AG09309 (cell line): Measurements from ENCODE around the gene TTC7B.

Experiments used
- DNase-seq: peaks from one replicate; pipeline ENCODE4 v3.0.0-alpha.2; 2010; ENCODE audit warnings: low read depth
- H3K4me3 ChIP-seq: 2 replicates; pipeline ENCODE4 v1.5.1; 2011; ENCODE audit warnings: mild to moderate bottlenecking, low read depth, low read length, moderate library complexity; ENCODE audit not compliant: control insufficient read depth
- CTCF ChIP-seq: IDR thresholded peaks from 2 replicates; pipeline ENCODE4 v1.5.1; 2011; ENCODE audit warnings: mild to moderate bottlenecking, low read depth, low read length, inconsistent platforms; ENCODE audit not compliant: insufficient read depth, control insufficient read depth; ENCODE audit errors: missing control alignments

The TTC7B gene

GRCh38 chr14:90804292-90805083 is 11.7 kb downstream of the TTC7B start:
- no peak for TF ChIP-seq CTCF
- no peak for DNase-seq

GRCh38 chr14:90803249-90803648 is 13.0 kb downstream of the TTC7B start:
- DNase-seq: no peak
- H3K4me3 ChIP-seq: no peak overlapping the region
- no peak for TF ChIP-seq CTCF

More at GRCh38 chr14:90804292-90805083, 11.7 kb downstream of the TTC7B start:
- no peak overlapping the region for H3K4me3 ChIP-seq

GRCh38 chr14:90799420-90799819 is 16.8 kb downstream of the TTC7B start:
- H3K4me3 ChIP-seq: no peak overlapping the region
- no peak for TF ChIP-seq CTCF
- DNase-seq: no peak

- no peak for DNase-seq
- H3K4me3 ChIP-seq: no peak overlapping the region
- TF ChIP-seq CTCF: no peak
Measured at GRCh38 chr14:90797919-90798318, 18.3 kb downstream of the TTC7B start.

GRCh38 chr14:90797451-90797850 is 18.8 kb downstream of the TTC7B start:
- H3K4me3 ChIP-seq: no peak overlapping the region
- TF ChIP-seq CTCF: no peak
- DNase-seq: no peak

GRCh38 chr14:90796329-90796728 is 19.9 kb downstream of the TTC7B start:
- H3K4me3 ChIP-seq: no peak overlapping the region
- no peak for DNase-seq
- TF ChIP-seq CTCF: no peak
